A549 (cell line): ENCODE results near the gene RBM27. TPM values are rescaled to one million over a fixed set of nuclear protein-coding genes. Genes with fewer than 3 reads are reported as not detected.
A peak's percentile ranks its signal among the peaks of the same experiment; 100 is the strongest.
"Not testable (repeated sequence)": the region's sequence is repeated elsewhere in the genome, so short reads cannot be mapped to it uniquely, and the experiment has no call there.

ENCODE experiments used
- ATAC-seq, 2 experiments: fragments of 200-7000 bp in 1 of 2; fragments of >200 bp in 1 of 2; cut with Nextera tagmentation in 1 of 2; cut with Tn5 transposase in 1 of 2; 3 replicates each; pipeline versions ENCODE4 v1.8.0 to v1.9.1; 2018 to 2020; ENCODE audit warnings: mild to moderate bottlenecking in 1 of 2, moderate library complexity in 1 of 2
- CTCF ChIA-PET: fragments of 300-600 bp; sonication (Branson Sonifier 250); formaldehyde crosslinking; extraction: SDS; loops from one replicate; lab custom pipeline; 2021; ENCODE audit warnings: antibody characterized with exemption, inconsistent platforms; lab: Yijun Ruan, JAX
- POLR2A ChIA-PET: fragments of 350-600 bp; formaldehyde crosslinking; extraction: SDS; loops from one replicate; lab custom pipeline; 2021; ENCODE audit warnings: antibody characterized with exemption, inconsistent platforms; lab: Yijun Ruan, JAX
- DNase-seq, 2 experiments: peaks; one replicate each; pipeline versions ENCODE4 v3.0.0 to v3.0.0-alpha.2; 2011 to 2016; ENCODE audit warnings: low read depth in 1 of 2, low spot score in 1 of 2
- FAIRE-seq: peaks from 2 replicates; lab custom pipeline; 2011; peaks lifted over from hg19 to GRCh38; lab: Jason Lieb, UNC
- H3K27ac ChIP-seq, 2 experiments: fragments of >200 bp; sonication (Bioruptor Twin); formaldehyde crosslinking; 3 replicates each; pipeline ENCODE4 v1.5.1; 2016 to 2017
- H3K4me1 ChIP-seq: fragments of >200 bp; sonication (Bioruptor Twin); formaldehyde crosslinking; 3 replicates; pipeline ENCODE4 v1.6.1; 2016
- H3K4me2 ChIP-seq: fragments of >200 bp; sonication (Bioruptor Twin); formaldehyde crosslinking; 3 replicates; pipeline ENCODE4 v1.6.1; 2016
- H3K4me3 ChIP-seq: fragments of >200 bp; sonication (Bioruptor Twin); formaldehyde crosslinking; 3 replicates; pipeline ENCODE4 v1.5.1; 2016
- H3K9me3 ChIP-seq: fragments of >200 bp; sonication (Bioruptor Twin); formaldehyde crosslinking; 3 replicates; pipeline ENCODE4 v1.6.1; 2016
- BHLHE40 ChIP-seq: IDR thresholded peaks from 2 replicates; pipeline ENCODE4 v1.6.1; 2012; ENCODE audit warnings: low read depth, low read length, inconsistent platforms
- CHD2 ChIP-seq: fragments of 150-350 bp; IDR thresholded peaks from 2 replicates; pipeline ENCODE4 v1.6.1; 2014; ENCODE audit warnings: low read length; ENCODE audit not compliant: partially characterized antibody
- CHD4 ChIP-seq: fragments of 200-600 bp; sonication (generic); IDR thresholded peaks from 2 replicates; pipeline ENCODE4 v1.6.1; 2016; ENCODE audit warnings: antibody characterized with exemption, mild to moderate bottlenecking, borderline replicate concordance
- EP300 ChIP-seq, 2 experiments: fragments of >200 bp; sonication (Bioruptor Twin); formaldehyde crosslinking; IDR thresholded peaks; 2 replicates in 1 of 2; 3 replicates in 1 of 2; pipeline ENCODE4 v1.6.1; 2016 to 2017
- ESRRA ChIP-seq: fragments of 150-350 bp; IDR thresholded peaks from 2 replicates; pipeline ENCODE4 v1.6.1; 2014; ENCODE audit warnings: mild to moderate bottlenecking, low read length, borderline replicate concordance
- FOSB ChIP-seq: fragments of 250-450 bp; sonication (Bioruptor Pico); IDR thresholded peaks from 2 replicates; pipeline ENCODE4 v1.5.0; 2020; ENCODE audit warnings: mild to moderate bottlenecking, moderate library complexity
- FOSL2 ChIP-seq, 2 experiments: fragments of 450-650 bp in 1 of 2; fragments of >200 bp in 1 of 2; sonication (Bioruptor Twin) in 1 of 2; formaldehyde crosslinking; IDR thresholded peaks; 2 replicates each; pipeline versions ENCODE4 v1.5.0 to v1.6.1; 2016 to 2020; ENCODE audit warnings: mild to moderate bottlenecking in 1 of 2, moderate library complexity in 1 of 2
- HOXA7 ChIP-seq: fragments of 250-450 bp; sonication (Bioruptor Pico); IDR thresholded peaks from 2 replicates; pipeline ENCODE4 v1.5.0; 2020; ENCODE audit warnings: mild to moderate bottlenecking, moderate library complexity
- HOXB13 ChIP-seq: fragments of 250-450 bp; sonication (Bioruptor Pico); IDR thresholded peaks from 2 replicates; pipeline ENCODE4 v1.5.0; 2020; ENCODE audit warnings: low read depth, mild to moderate bottlenecking, moderate library complexity
- JUN ChIP-seq, 2 experiments: fragments of >200 bp; sonication (Bioruptor Twin); formaldehyde crosslinking; IDR thresholded peaks; 2 replicates in 1 of 2; 3 replicates in 1 of 2; pipeline ENCODE4 v1.6.1; 2016 to 2017
- MAFK ChIP-seq: fragments of 450-650 bp; IDR thresholded peaks from 2 replicates; pipeline ENCODE4 v1.6.1; 2014; ENCODE audit not compliant: partially characterized antibody
- PHF8 ChIP-seq: fragments of 200-600 bp; sonication (generic); IDR thresholded peaks from 2 replicates; pipeline ENCODE4 v1.6.1; 2016; ENCODE audit warnings: low read depth, mild to moderate bottlenecking, antibody characterized with exemption, moderate library complexity, borderline replicate concordance
- POLR2A ChIP-seq: IDR thresholded peaks from 2 replicates; pipeline ENCODE4 v1.6.1; 2012; ENCODE audit warnings: mild to moderate bottlenecking, low read length
- POLR2AphosphoS2 ChIP-seq: conservative IDR thresholded peaks from 2 replicates; pipeline ENCODE4 v1.6.1; 2012; ENCODE audit warnings: low read length, improper control_type of control experiment, inconsistent platforms
- RNF2 ChIP-seq: fragments of 200-600 bp; sonication (generic); IDR thresholded peaks from 2 replicates; pipeline ENCODE4 v1.6.1; 2016; ENCODE audit warnings: low read depth, mild to moderate bottlenecking, antibody characterized with exemption, moderate library complexity, borderline replicate concordance
- SREBF2 ChIP-seq: fragments of 450-650 bp; IDR thresholded peaks from 2 replicates; pipeline ENCODE4 v1.6.1; 2014; ENCODE audit warnings: mild to moderate bottlenecking, moderate library complexity
- TP53 ChIP-seq: fragments of 250-450 bp; sonication (Bioruptor Pico); IDR thresholded peaks from 2 replicates; pipeline ENCODE4 v1.5.0; 2021; ENCODE audit warnings: mild to moderate bottlenecking, moderate library complexity
- ZFP36 ChIP-seq: fragments of 450-650 bp; IDR thresholded peaks from 2 replicates; pipeline ENCODE4 v1.6.1; 2014; ENCODE audit warnings: borderline replicate concordance; ENCODE audit not compliant: partially characterized antibody
- ZNF302 ChIP-seq: fragments of 250-450 bp; sonication (Bioruptor Pico); IDR thresholded peaks from 2 replicates; pipeline ENCODE4 v1.9.0; 2021; ENCODE audit warnings: inconsistent platforms, mild to moderate bottlenecking, moderate library complexity
- WGBS: methylation state at CpG from one replicate; pipeline ENCODE4 v1.1.6; 2017; ENCODE audit errors: missing lambda C conversion rate; 5-methylcytosine and 5-hydroxymethylcytosine counted together
- polyA plus RNA-seq, 4 experiments: library from polyadenylated mRNA; depleted of rRNA in 3 of 4; stranded (reverse); fragments of >200 nt; fragmentation: RNase III in 1 of 4; extraction: RNeasy Plus Mini Kit Qiagen cat#74134 plus additional on column Dnase treatment in 1 of 4; gene quantifications; 2 replicates in 3 of 4; 3 replicates in 1 of 4; pipeline ENCODE4 v1.2.3, GENCODE V29; 2011 to 2017
- TF ChIP-seq, protein P1 (sequence below): IDR thresholded peaks from 2 replicates; pipeline ENCODE4 v1.6.1; 2012
- TF ChIP-seq, protein P2 (sequence below): IDR thresholded peaks from 2 replicates; pipeline ENCODE4 v1.6.1; 2012; ENCODE audit warnings: low read depth, borderline replicate concordance
- TF ChIP-seq, protein P3 (sequence below): IDR thresholded peaks from 2 replicates; pipeline ENCODE4 v1.6.1; 2012

Gene RBM27
- polyA plus RNA-seq, 2 of the 4 experiments (the other 2 are of a cell fraction): 13.3 to 27.4 TPM

- WGBS: 82% methylated on average over 6 of the region's 6 CpGs
- POLR2A ChIA-PET: no interaction called here
Measured at GRCh38 chr5:146196459-146197048, 6.9 kb upstream of the RBM27 start.

DNA sequence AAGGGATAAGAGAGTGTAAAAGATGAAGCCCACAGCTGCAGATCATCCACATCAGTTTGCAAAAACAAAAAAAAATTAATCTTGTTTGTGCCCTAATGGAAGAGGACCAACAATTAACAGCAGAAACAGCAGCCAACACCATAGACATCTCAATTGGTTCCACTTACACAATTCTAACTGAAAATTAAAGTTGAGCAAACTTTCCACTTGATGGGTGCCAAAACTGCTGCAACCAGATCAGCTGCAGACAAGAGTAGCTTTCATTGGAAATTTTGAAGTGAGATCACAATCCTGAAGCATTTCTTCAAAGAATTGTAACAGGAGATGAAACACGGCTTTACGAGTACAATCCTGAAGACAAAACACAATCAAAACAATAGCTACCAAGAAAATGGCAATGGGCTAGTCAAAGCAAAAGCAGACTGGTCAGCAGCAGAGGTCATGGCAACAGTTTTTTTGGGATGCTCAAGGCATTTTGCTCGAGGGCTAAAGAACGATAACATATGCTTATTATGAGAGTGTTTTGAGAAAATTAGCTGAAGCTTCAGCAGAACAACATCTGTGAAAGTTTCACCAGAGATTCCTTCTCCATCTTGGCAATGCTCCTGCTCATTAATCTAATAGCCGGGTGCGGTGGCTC lies 4.1 kb upstream of the RBM27 start:
- WGBS: 86% methylated on average over 6 of the region's 6 CpGs
- CTCF ChIA-PET: interaction anchor here (1.0 to 2.2 kb wide), 2 partner anchors 13 to 32 kb away, joined by 3 to 5 read pairs; no protein-coding TSS in a partner anchor
- POLR2A ChIA-PET: interaction anchor here (1.1 kb wide), 1 partner anchor 17 kb away, joined by 5 read pairs; the partner anchor contains the start of gene LARS1
- H3K9me3 ChIP-seq: no peaks in the 10 kb centered on the region
- ATAC-seq (no peak), DNase-seq (no peak), FAIRE-seq (peak; percentile 28)
- no peak for TF ChIP-seq TP53 (CRISPR knock-in tag)
- no peak for TF ChIP-seq ZNF302 (CRISPR knock-in tag)
- no peak for TF ChIP-seq CHD2
- TF ChIP-seq, protein P1, sequence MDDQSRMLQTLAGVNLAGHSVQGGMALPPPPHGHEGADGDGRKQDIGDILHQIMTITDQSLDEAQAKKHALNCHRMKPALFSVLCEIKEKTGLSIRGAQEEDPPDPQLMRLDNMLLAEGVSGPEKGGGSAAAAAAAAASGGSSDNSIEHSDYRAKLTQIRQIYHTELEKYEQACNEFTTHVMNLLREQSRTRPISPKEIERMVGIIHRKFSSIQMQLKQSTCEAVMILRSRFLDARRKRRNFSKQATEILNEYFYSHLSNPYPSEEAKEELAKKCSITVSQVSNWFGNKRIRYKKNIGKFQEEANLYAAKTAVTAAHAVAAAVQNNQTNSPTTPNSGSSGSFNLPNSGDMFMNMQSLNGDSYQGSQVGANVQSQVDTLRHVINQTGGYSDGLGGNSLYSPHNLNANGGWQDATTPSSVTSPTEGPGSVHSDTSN: no peak
- no peak for TF ChIP-seq JUN (IDR thresholded peaks at IDR 0.05)
- no peak for TF ChIP-seq HOXB13 (CRISPR knock-in tag)
- TF ChIP-seq FOSB: no peak
- TF ChIP-seq, protein P2, sequence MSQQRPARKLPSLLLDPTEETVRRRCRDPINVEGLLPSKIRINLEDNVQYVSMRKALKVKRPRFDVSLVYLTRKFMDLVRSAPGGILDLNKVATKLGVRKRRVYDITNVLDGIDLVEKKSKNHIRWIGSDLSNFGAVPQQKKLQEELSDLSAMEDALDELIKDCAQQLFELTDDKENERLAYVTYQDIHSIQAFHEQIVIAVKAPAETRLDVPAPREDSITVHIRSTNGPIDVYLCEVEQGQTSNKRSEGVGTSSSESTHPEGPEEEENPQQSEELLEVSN: no peak
- H3K4me2 ChIP-seq: no peak overlapping the region
- H3K27ac ChIP-seq: no peak overlapping the region
- no peak overlapping the region for H3K4me3 ChIP-seq
- H3K4me1 ChIP-seq: peaks cover 12% of the 10 kb centered on the region

More at GRCh38 chr5:146196459-146197048, 6.9 kb upstream of the RBM27 start:
- TF ChIP-seq MAFK (peak; percentile 55), SREBF2 (no peak), ZFP36 (no peak)
- H3K27ac ChIP-seq: no peak overlapping the region
- DNase-seq (no peak), ATAC-seq (no peak), FAIRE-seq (no peak)
- H3K4me3 ChIP-seq: no peak overlapping the region
- CTCF ChIA-PET: interaction anchor here (0.9 kb wide), 1 partner anchor 154 kb away, joined by 3 read pairs; no protein-coding TSS in a partner anchor
- H3K9me3 ChIP-seq: no peaks in the 10 kb centered on the region
- H3K4me1 ChIP-seq: peaks cover under 1% of the 10 kb centered on the region; the same call in 1 of the 3 replicates
- no peak overlapping the region for H3K4me2 ChIP-seq

DNA sequence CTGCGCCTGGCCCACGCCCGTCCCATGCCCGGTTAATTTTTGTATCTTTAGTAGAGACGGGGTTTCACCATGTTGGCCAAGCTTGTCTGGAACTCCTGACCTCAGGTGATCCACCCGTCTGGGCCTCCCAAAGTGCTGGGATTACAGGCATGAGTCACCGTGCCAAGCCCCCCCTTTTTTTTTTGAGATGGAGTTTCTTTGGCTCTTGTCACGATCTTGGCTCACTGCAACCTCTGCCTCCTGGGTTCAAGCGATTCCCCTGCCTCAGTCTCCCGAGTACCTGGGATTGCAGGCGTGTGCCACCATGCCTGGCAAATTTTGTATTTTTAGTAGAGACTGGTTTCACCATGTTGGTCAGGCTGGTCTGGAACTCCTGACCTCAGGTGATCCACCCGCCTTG lies 1.6 kb upstream of the RBM27 start:
- 79% methylated on average over 12 of the region's 12 CpGs for WGBS
- peak overlapping the region; percentile 7; the same call in 2 of the 3 replicates for H3K4me2 ChIP-seq

GRCh38 chr5:146203872-146204192 lies 427 bp downstream of the RBM27 start:
- Histone ChIP-seq H3K4me2 (peak overlapping the region; percentile 91), H3K4me1 (peaks cover 43% of the 10 kb centered on the region), H3K27ac (peak overlapping the region; percentile 90 to 98), H3K9me3 (no peaks in the 10 kb centered on the region), H3K4me3 (peak overlapping the region; percentile 74)
- ChIA-PET CTCF (interaction anchor here (1.4 kb wide), 1 partner anchor 13 kb away, joined by 3 read pairs; no protein-coding TSS in a partner anchor), POLR2A (interaction anchor here (0.7 to 1.5 kb wide), 6 partner anchors 10 to 34 kb away, joined by 3 to 9 read pairs (median 4); partner anchors contain the start of gene LARS1)
- TF ChIP-seq, protein P3, sequence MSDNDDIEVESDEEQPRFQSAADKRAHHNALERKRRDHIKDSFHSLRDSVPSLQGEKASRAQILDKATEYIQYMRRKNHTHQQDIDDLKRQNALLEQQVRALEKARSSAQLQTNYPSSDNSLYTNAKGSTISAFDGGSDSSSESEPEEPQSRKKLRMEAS: no peak
- TF ChIP-seq FOSL2 (IDR thresholded peaks at IDR 0.05) (no peak), FOSL2 (CRISPR knock-in tag; IDR thresholded peaks at IDR 0.05) (no peak), HOXA7 (CRISPR knock-in tag) (no peak), ESRRA (no peak), EP300 (IDR thresholded peaks at IDR 0.05) (no peak), FOSB (no peak), CHD4 (no peak), ZNF302 (CRISPR knock-in tag) (no peak), BHLHE40 (no peak), POLR2AphosphoS2 (no peak), POLR2A (no peak), PHF8 (no peak), RNF2 (no peak)
- TF ChIP-seq, protein P2: no peak
- 1% methylated on average over 6 of the region's 21 CpGs for WGBS
- FAIRE-seq (no peak), ATAC-seq (peak; percentile 37 to 57), DNase-seq (peak in 1 of 2 experiments; percentile 27)

More for the DNA sequence above, 1.6 kb upstream of the RBM27 start:
- H3K27ac ChIP-seq: peak overlapping the region in 1 of 2 experiments; percentile 87; a peak in 1 of 6 replicates
- POLR2A ChIA-PET; TF ChIP-seq FOSL2 (IDR thresholded peaks at IDR 0.05): not testable (repeated sequence)
- TF ChIP-seq FOSL2 (CRISPR knock-in tag; IDR thresholded peaks at IDR 0.05): peak; percentile 40
- TF ChIP-seq, all 56 proteins: peak for 1; not testable (repeated sequence) for 55
- CTCF ChIA-PET: interaction anchor here (1.3 kb wide), 1 partner anchor 28 kb away, joined by 3 read pairs; no protein-coding TSS in a partner anchor
- not testable (repeated sequence) for H3K4me3 ChIP-seq, ATAC-seq, H3K9me3 ChIP-seq, FAIRE-seq, DNase-seq
- peaks cover 35% of the 10 kb centered on the region for H3K4me1 ChIP-seq
